Chondrocyte (in vitro differentiated cells): Measurements from ENCODE around the gene DCHS2. TPM values are rescaled to one million over a fixed set of nuclear protein-coding genes. Genes with fewer than 3 reads are reported as not detected.

Experiments used
- DNase-seq: peaks from one replicate; pipeline ENCODE4 v3.0.0; 2021; ENCODE audit warnings: mixed read lengths, low spot score
- H3K27ac Mint-ChIP-seq: one replicate; pipeline ENCODE4 v1.8.0; 2021; ENCODE audit warnings: mild to moderate bottlenecking, moderate library complexity, mixed read lengths; ENCODE audit not compliant: unreplicated experiment
- H3K27me3 Mint-ChIP-seq: 2 replicates; pipeline ENCODE4 v1.8.0; 2021; ENCODE audit warnings: low read depth, mixed read lengths
- H3K36me3 Mint-ChIP-seq: 2 replicates; pipeline ENCODE4 v1.8.0; 2021; ENCODE audit warnings: low read depth, mixed read lengths
- H3K4me1 Mint-ChIP-seq: 2 replicates; pipeline ENCODE4 v1.8.0; 2021; ENCODE audit warnings: low read depth, mild to moderate bottlenecking, mixed read lengths
- H3K4me3 Mint-ChIP-seq: one replicate; pipeline ENCODE4 v1.8.0; 2021; ENCODE audit warnings: mild to moderate bottlenecking, moderate library complexity, mixed read lengths; ENCODE audit not compliant: unreplicated experiment
- H3K9me3 Mint-ChIP-seq: 2 replicates; pipeline ENCODE4 v1.8.0; 2021; ENCODE audit warnings: low read depth, mixed read lengths
- total RNA-seq: library from RNA; stranded (reverse); gene quantifications from 3 replicates; pipeline ENCODE4 v1.2.1, GENCODE V29; 2021
- TF ChIP-seq, protein P1 (sequence below): fragments of 200-600 bp; sonication (generic); IDR thresholded peaks from 2 replicates; pipeline ENCODE4 v1.5.0; 2021; ENCODE audit warnings: antibody characterized with exemption, mild to moderate bottlenecking, moderate library complexity

The DCHS2 gene
- total RNA-seq, 1 donor from 2014 or later, result not detected

DNA sequence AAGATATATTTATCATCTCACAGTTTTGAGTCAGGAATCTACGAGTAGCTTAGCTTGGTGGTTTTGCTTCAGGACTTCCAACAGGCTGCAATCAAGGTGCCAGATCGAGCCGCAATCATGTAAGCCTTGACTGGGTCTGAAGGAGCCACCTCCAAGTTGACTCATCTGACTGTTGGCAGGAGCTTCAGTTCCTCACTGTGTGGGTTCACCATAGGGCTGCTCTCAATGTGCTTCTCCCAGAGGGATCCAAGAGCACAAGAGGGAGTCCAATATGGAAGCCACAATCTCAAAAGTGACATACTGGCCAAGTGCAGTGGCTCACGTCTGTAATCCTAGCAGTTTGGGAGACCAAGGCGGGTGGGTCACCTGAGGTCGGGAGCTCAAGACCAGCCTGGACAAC, 26.5 kb downstream of the DCHS2 start:
- no peak overlapping the region for H3K4me3 Mint-ChIP-seq
- H3K36me3 Mint-ChIP-seq, result no peaks in the 10 kb centered on the region
- no peak overlapping the region for H3K27ac Mint-ChIP-seq
- peaks cover 19% of the 10 kb centered on the region for H3K27me3 Mint-ChIP-seq
- TF ChIP-seq, protein P1, sequence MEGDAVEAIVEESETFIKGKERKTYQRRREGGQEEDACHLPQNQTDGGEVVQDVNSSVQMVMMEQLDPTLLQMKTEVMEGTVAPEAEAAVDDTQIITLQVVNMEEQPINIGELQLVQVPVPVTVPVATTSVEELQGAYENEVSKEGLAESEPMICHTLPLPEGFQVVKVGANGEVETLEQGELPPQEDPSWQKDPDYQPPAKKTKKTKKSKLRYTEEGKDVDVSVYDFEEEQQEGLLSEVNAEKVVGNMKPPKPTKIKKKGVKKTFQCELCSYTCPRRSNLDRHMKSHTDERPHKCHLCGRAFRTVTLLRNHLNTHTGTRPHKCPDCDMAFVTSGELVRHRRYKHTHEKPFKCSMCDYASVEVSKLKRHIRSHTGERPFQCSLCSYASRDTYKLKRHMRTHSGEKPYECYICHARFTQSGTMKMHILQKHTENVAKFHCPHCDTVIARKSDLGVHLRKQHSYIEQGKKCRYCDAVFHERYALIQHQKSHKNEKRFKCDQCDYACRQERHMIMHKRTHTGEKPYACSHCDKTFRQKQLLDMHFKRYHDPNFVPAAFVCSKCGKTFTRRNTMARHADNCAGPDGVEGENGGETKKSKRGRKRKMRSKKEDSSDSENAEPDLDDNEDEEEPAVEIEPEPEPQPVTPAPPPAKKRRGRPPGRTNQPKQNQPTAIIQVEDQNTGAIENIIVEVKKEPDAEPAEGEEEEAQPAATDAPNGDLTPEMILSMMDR, result no peak
- DNase-seq, result no peak
- H3K4me1 Mint-ChIP-seq, result no peaks in the 10 kb centered on the region
- no peaks in the 10 kb centered on the region for H3K9me3 Mint-ChIP-seq

DNA sequence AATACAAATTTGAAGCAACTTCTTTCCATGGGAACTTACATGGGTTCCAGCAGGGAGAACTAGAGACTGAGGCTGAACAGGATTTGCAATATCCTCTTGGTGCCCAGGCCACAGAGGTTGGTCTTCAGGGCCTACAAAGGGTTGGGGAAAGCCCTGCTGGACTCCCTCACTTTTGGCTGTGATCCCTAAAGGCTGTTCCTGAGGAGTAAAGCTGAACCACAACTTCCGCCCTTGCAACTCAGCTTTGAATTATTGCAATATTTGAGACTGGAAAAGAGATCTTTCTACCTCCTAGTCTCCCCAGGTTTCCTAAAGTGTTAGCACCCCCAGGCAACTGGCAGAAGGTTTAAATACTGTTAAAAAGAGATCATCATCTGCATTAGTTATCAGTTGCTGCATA, 26.9 kb downstream of the DCHS2 start:
- TF ChIP-seq, protein P1, result no peak
- no peaks in the 10 kb centered on the region for H3K4me1 Mint-ChIP-seq
- no peaks in the 10 kb centered on the region for H3K36me3 Mint-ChIP-seq
- no peaks in the 10 kb centered on the region for H3K9me3 Mint-ChIP-seq
- H3K4me3 Mint-ChIP-seq, result no peak overlapping the region
- peaks cover 17% of the 10 kb centered on the region for H3K27me3 Mint-ChIP-seq
- DNase-seq, result no peak
- H3K27ac Mint-ChIP-seq, result no peak overlapping the region

DNA sequence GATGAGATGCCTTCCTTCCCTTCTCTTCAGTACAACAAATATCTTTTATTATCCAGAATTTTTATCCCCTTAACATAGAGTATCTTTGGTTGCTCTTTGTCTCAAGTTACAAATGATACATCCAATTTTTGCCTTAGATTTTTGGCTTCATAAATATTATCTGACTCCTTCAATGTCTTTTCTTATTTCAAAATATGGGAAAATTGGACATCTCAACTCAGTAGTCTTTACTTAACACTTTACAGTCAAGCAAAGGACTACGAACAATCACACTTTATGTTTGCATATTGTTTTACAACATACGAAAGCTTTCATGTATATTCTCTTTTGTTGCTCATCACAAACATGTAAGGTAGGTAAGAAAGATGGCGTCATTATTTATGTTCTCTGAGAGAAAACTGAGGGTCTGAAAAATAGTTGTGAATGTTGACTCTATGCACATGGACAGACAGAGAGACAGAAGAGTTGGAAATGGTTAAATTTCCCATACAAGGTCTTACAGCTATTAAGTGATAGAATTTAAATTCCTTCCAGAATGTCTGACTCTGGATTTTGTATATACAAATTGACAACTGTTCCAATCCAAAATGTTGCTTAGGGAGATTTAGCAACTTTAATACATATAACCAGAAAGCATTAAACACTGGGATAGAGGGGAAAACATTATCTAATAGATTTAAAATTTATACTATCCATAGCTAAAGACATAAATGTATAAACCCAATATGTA, 29.4 kb downstream of the DCHS2 start:
- no peak for DNase-seq
- Mint-ChIP-seq H3K9me3 (no peaks in the 10 kb centered on the region), H3K36me3 (no peaks in the 10 kb centered on the region), H3K27me3 (peaks cover 22% of the 10 kb centered on the region), H3K4me3 (no peak overlapping the region), H3K4me1 (no peaks in the 10 kb centered on the region), H3K27ac (no peak overlapping the region)
- TF ChIP-seq, protein P1, result no peak

DNA sequence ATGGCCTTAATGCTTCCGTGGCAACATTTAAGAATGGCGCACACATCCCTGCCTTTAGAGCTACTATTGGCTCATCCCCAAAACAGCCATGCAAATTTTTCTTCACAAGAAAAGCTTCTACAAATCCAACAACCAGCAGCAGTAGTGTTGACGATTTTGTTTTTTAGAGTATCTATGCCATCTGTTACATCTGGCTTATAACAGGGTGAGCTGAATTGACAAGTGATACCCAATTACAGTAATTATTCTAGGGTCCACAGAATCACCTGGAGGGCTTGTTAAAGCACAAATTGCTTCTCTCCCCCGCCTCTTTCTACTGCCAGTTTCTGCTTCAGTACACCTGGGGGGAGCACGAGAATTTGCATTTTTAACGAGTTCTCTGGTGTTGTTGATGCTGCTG, 34.1 kb downstream of the DCHS2 start:
- DNase-seq, result no peak
- no peaks in the 10 kb centered on the region for H3K4me1 Mint-ChIP-seq
- TF ChIP-seq, protein P1, result no peak

DNA sequence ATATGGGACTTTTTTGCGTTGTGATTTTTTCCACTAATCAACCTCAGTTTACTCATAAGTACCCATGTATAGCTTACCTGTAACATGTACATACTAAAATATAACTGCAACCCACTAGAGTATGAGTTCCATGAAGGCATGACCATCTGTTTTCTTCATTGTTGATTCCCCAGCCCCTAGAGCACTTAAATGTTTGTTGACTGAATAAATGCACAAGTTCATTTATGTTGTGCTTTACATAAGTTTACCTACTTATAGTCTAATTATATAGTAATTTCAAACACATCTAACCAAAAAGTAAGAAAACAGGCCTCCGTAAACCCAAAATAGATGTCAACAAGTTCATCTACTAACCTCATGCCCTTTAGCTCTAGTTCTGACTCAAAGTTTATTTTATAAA, 34.7 kb downstream of the DCHS2 start:
- Mint-ChIP-seq H3K27ac (no peak overlapping the region), H3K4me3 (no peak overlapping the region), H3K36me3 (no peaks in the 10 kb centered on the region), H3K4me1 (no peaks in the 10 kb centered on the region), H3K27me3 (peaks cover 19% of the 10 kb centered on the region), H3K9me3 (peaks cover 4% of the 10 kb centered on the region)
- DNase-seq, result no peak
- TF ChIP-seq, protein P1, result no peak

More for the DNA sequence above, 34.1 kb downstream of the DCHS2 start:
- Mint-ChIP-seq H3K9me3 (peaks cover 4% of the 10 kb centered on the region), H3K27me3 (peaks cover 22% of the 10 kb centered on the region), H3K36me3 (no peaks in the 10 kb centered on the region), H3K4me3 (no peak overlapping the region), H3K27ac (no peak overlapping the region)
